ENCODE data around the gene POLG2.

DNA sequence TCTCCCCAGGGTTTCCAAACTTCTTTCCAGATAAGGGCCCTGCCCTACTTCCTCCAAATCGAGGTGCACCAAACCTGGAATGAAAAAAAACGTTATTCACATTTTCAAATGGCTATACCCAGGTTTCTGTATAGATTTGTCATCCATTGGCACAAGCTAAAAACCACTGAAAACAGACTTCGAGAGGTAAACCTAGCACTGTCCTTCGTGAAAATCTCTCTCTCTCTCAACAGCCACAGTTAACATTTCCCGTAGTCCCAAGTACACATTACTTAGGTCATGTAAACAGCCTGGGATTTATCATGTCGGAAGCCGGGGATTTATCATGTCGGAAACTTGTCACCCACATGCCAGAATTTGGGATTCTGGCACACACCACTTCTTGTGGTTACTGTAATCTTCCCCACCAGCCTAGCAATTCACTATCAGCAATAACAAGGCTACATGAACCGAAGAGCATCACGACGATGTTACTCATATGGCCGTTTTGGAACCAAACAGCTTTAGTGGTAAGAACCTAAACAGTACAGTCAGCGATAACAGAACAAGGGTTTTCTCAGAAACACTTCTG is 8.0 kb upstream of the POLG2 start:
- TF ChIP-seq EZH2phosphoT487 (IDR thresholded peaks at IDR 0.05; ENCODE audit: borderline replicate concordance, low read depth, low read length), result no peak
- TF ChIP-seq, protein P1, sequence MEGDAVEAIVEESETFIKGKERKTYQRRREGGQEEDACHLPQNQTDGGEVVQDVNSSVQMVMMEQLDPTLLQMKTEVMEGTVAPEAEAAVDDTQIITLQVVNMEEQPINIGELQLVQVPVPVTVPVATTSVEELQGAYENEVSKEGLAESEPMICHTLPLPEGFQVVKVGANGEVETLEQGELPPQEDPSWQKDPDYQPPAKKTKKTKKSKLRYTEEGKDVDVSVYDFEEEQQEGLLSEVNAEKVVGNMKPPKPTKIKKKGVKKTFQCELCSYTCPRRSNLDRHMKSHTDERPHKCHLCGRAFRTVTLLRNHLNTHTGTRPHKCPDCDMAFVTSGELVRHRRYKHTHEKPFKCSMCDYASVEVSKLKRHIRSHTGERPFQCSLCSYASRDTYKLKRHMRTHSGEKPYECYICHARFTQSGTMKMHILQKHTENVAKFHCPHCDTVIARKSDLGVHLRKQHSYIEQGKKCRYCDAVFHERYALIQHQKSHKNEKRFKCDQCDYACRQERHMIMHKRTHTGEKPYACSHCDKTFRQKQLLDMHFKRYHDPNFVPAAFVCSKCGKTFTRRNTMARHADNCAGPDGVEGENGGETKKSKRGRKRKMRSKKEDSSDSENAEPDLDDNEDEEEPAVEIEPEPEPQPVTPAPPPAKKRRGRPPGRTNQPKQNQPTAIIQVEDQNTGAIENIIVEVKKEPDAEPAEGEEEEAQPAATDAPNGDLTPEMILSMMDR (conservative IDR thresholded peaks at IDR 0.05; ENCODE audit: low read length), result no peak

Measured in OCI-LY7 (cell line).